Fibroblast of upper back skin (primary cell): ENCODE data around the gene SOX1.

Experiments used
- DNase-seq: peaks from one replicate; pipeline ENCODE4 v3.0.0-alpha.2; 2013

The SOX1 gene

GRCh38 chr13:112059457-112060281 is 7.3 kb upstream of the SOX1 start:
- no peak for DNase-seq

GRCh38 chr13:112060282-112060830 is 6.6 kb upstream of the SOX1 start:
- no peak for DNase-seq

GRCh38 chr13:112060899-112061366 is 6.0 kb upstream of the SOX1 start:
- DNase-seq = no peak

- no peak for DNase-seq
These were observed 5.4 kb upstream of the SOX1 start for GRCh38 chr13:112061367-112062061.

- no peak for DNase-seq
These were observed 4.8 kb upstream of the SOX1 start for GRCh38 chr13:112062072-112062567.

- no peak for DNase-seq
These were observed 4.1 kb upstream of the SOX1 start for GRCh38 chr13:112062571-112063570.

GRCh38 chr13:112063807-112064206 is 3.1 kb upstream of the SOX1 start:
- DNase-seq = no peak

- DNase-seq = no peak
These were observed 2.7 kb upstream of the SOX1 start for GRCh38 chr13:112064222-112064621.

- no peak for DNase-seq
These were observed 1.5 kb upstream of the SOX1 start for GRCh38 chr13:112065521-112065866.

- no peak for DNase-seq
These were observed 904 bp upstream of the SOX1 start for GRCh38 chr13:112065867-112066623.

- peak; percentile 6 for DNase-seq
These were observed 335 bp upstream of the SOX1 start for GRCh38 chr13:112066624-112067004.

- no peak for DNase-seq
These were observed 1.1 kb downstream of the SOX1 start for GRCh38 chr13:112067871-112068539.

- DNase-seq = no peak
These were observed 1.7 kb downstream of the SOX1 start for GRCh38 chr13:112068540-112069060.

GRCh38 chr13:112069061-112069844 is 2.3 kb downstream of the SOX1 start:
- DNase-seq = no peak

GRCh38 chr13:112069845-112070251 is 2.9 kb downstream of the SOX1 start:
- no peak for DNase-seq

GRCh38 chr13:112071102-112071722 is 4.3 kb downstream of the SOX1 start:
- DNase-seq = no peak

- DNase-seq = no peak
These were observed 5.0 kb downstream of the SOX1 start for GRCh38 chr13:112071723-112072533.

- DNase-seq = no peak
These were observed 5.7 kb downstream of the SOX1 start for GRCh38 chr13:112072534-112073244.
